K562 (cell line): Measurements from ENCODE around the gene SCYL3. TPM values are rescaled to one million over a fixed set of nuclear protein-coding genes. Genes with fewer than 3 reads are reported as not detected.

Source experiments
- BCL6 ChIP-seq: fragments of 250-450 bp; sonication (Bioruptor Pico); IDR thresholded peaks from 2 replicates; pipeline ENCODE4 v1.4.0; 2020
- BHLHE40 ChIP-seq: IDR thresholded peaks from 2 replicates; pipeline ENCODE4 v1.6.1; 2011; ENCODE audit warnings: low read length, improper control_type of control experiment
- CREB1 ChIP-seq, 2 experiments: sonication (generic) in 1 of 2; formaldehyde crosslinking in 1 of 2; IDR thresholded peaks; 2 replicates each; pipeline versions ENCODE4 v1.6.1 to v1.8.0; 2012 to 2022; ENCODE audit warnings: inconsistent platforms in 1 of 2, mild to moderate bottlenecking in 1 of 2, missing genetic modification reagents in 1 of 2, moderate library complexity in 1 of 2
- FOSL1 ChIP-seq: fragments of 200-800 bp; sonication (Bioruptor generic); conservative IDR thresholded peaks from 2 replicates; pipeline ENCODE4 v1.6.1; 2016; ENCODE audit warnings: missing genetic modification characterization, missing compliant biosample characterization
- HLTF ChIP-seq: fragments of 450-650 bp; IDR thresholded peaks from 2 replicates; pipeline ENCODE4 v1.6.1; 2016
- JUNB ChIP-seq: fragments of 450-650 bp; formaldehyde crosslinking; conservative IDR thresholded peaks from 2 replicates; pipeline ENCODE4 v1.4.0; 2020; ENCODE audit warnings: mild to moderate bottlenecking
- KDM2B ChIP-seq: fragments of 250-450 bp; sonication (Bioruptor Pico); IDR thresholded peaks from 2 replicates; pipeline ENCODE4 v1.8.0; 2021; ENCODE audit warnings: mild to moderate bottlenecking, moderate library complexity
- MEF2A ChIP-seq: IDR thresholded peaks from 2 replicates; pipeline ENCODE4 v1.6.1; 2011; ENCODE audit warnings: low read depth, mild to moderate bottlenecking, low read length, moderate library complexity; ENCODE audit not compliant: control insufficient read depth
- NFATC3 ChIP-seq: fragments of 450-650 bp; IDR thresholded peaks from 2 replicates; pipeline ENCODE4 v1.6.1; 2017; ENCODE audit warnings: mild to moderate bottlenecking
- PCBP1 ChIP-seq: fragments of 200-400 bp; formaldehyde crosslinking; IDR thresholded peaks from 2 replicates; pipeline ENCODE4 v1.6.1; 2018; ENCODE audit warnings: mild to moderate bottlenecking, low read depth, low read length; ENCODE audit not compliant: poor library complexity, severe bottlenecking
- RBFOX2 ChIP-seq: fragments of 200-400 bp; formaldehyde crosslinking; IDR thresholded peaks from 2 replicates; pipeline ENCODE4 v1.6.1; 2017; ENCODE audit warnings: low read depth, mild to moderate bottlenecking, low read length, moderate library complexity
- RBM22 ChIP-seq: fragments of 200-400 bp; formaldehyde crosslinking; IDR thresholded peaks from 2 replicates; pipeline ENCODE4 v1.6.1; 2018; ENCODE audit warnings: low read length, low read depth; ENCODE audit not compliant: poor library complexity, severe bottlenecking
- SREBF1 ChIP-seq: fragments of 150-350 bp; IDR thresholded peaks from 2 replicates; pipeline ENCODE4 v1.6.1; 2014; ENCODE audit warnings: antibody characterized with exemption, low read depth, low read length, borderline replicate concordance
- TCF7 ChIP-seq: sonication (generic); IDR thresholded peaks from 2 replicates; pipeline ENCODE4 v1.6.1; 2016; ENCODE audit warnings: antibody characterized with exemption, borderline replicate concordance
- TGIF2 ChIP-seq: sonication (generic); formaldehyde crosslinking; IDR thresholded peaks from 2 replicates; pipeline ENCODE4 v1.8.1; 2022; ENCODE audit warnings: mild to moderate bottlenecking, missing genetic modification reagents, moderate library complexity
- XRCC5 ChIP-seq: fragments of 200-400 bp; formaldehyde crosslinking; IDR thresholded peaks from 2 replicates; pipeline ENCODE4 v1.6.1; 2017; ENCODE audit warnings: low read depth, mild to moderate bottlenecking, low read length
- YBX1 ChIP-seq: fragments of 450-650 bp; IDR thresholded peaks from 2 replicates; pipeline ENCODE4 v1.7.1; 2016; ENCODE audit warnings: mild to moderate bottlenecking
- ZFX ChIP-seq: sonication (generic); formaldehyde crosslinking; IDR thresholded peaks from 2 replicates; pipeline ENCODE4 v1.8.0; 2022; ENCODE audit warnings: mild to moderate bottlenecking, missing genetic modification reagents, moderate library complexity
- ZNF79 ChIP-seq: fragments of 250-450 bp; sonication (Bioruptor Pico); IDR thresholded peaks from 2 replicates; pipeline ENCODE4 v1.4.0; 2020; ENCODE audit warnings: low read depth, mild to moderate bottlenecking, moderate library complexity
- polyA plus RNA-seq, 8 experiments: library from polyadenylated mRNA; depleted of rRNA in 4 of 8; stranded (reverse) in 5 of 8; unstranded in 3 of 8; fragments of >200 nt; fragmentation: Nextera tagmentation in 2 of 8; fragmentation: Illumina TruSeq in 1 of 8; extraction: Ambion mirVana in 2 of 8; extraction: Trizol in 1 of 8; gene quantifications; 2 replicates each; pipeline versions ENCODE4 v1.2.1 to v1.2.3, GENCODE V29; 2011 to 2014; ENCODE audit warnings: inconsistent platforms in 1 of 8, missing spikeins in 1 of 8
- total RNA-seq, 7 experiments: library from RNA; depleted of rRNA in 6 of 7; stranded (reverse); fragments of >200 nt in 6 of 7; fragmentation: Illumina TruSeq in 2 of 7; extraction: Trizol in 2 of 7; gene quantifications; 2 replicates each; pipeline versions ENCODE4 v1.2.1 to v1.2.3, GENCODE V29; 2011 to 2021; ENCODE audit warnings: low replicate concordance in 1 of 7
- TF ChIP-seq, protein P1 (sequence below): sonication (generic); formaldehyde crosslinking; IDR thresholded peaks from 2 replicates; pipeline ENCODE4 v1.8.1; 2022; ENCODE audit warnings: missing genetic modification reagents
- TF ChIP-seq, protein P2 (sequence below): sonication (generic); formaldehyde crosslinking; IDR thresholded peaks from 2 replicates; pipeline ENCODE4 v1.8.1; 2023; ENCODE audit warnings: mild to moderate bottlenecking, missing genetic modification reagents
- TF ChIP-seq, protein P3 (sequence below), 2 experiments: IDR thresholded peaks; 2 replicates each; pipeline ENCODE4 v1.6.1; 2011; ENCODE audit warnings: borderline replicate concordance in 1 of 2, control low read depth in 1 of 2, low read depth in 1 of 2, low read length in 1 of 2, mild to moderate bottlenecking in 1 of 2, mixed read lengths in 1 of 2, moderate library complexity in 1 of 2; ENCODE audit not compliant: insufficient read depth in 1 of 2, insufficient read length in 1 of 2, poor library complexity in 1 of 2, severe bottlenecking in 1 of 2; ENCODE audit errors: extremely low read depth in 1 of 2
- TF ChIP-seq, protein P4 (sequence below): fragments of 250-450 bp; sonication (Bioruptor Pico); IDR thresholded peaks from 2 replicates; pipeline ENCODE4 v1.5.0; 2020; ENCODE audit warnings: mild to moderate bottlenecking

Gene SCYL3
- total and polyA plus RNA-seq, 9 of the 15 experiments (the other 6 are each of a cell fraction or from before 2014, with no cell fraction given): 3.6 to 11.4 (median 7.1) TPM

DNA sequence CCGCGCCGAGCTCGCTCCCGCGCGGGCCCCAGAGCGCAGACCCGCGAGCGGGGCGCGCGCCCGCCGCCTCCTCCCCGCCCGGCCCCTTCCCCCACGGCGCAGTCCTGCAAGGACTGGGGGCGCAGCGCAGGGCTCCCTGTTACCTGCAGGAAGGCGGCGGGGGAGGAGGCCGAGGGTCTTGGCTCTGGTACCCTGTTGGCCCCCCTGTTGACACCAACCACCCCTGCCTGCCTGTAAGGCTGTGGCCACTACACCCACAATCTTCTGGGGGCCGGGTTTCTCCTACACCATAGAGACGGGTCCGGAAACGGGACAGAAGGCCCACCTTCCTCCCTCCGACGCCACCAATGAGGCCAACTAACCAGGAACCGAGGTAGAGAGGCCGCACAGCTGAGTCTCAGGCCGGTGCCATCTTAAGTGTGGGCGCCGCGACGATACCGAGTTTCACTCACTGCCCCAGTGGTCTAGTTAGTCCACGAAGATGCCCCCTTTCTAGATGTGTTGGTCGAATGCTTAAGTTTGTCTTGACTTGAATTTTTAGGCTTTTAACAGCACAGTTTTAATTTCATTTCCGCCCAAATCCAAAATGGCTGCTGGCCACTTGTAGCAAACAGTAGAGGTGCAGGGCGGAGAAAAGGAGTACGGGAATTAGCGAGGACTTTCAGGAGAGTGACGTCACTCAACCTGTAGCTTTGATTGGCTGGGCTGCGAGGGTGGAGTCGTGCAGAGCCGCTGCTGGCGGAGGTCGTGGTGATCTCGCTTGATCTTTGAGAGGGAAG lies at the start of gene SCYL3 (continued):
- TF ChIP-seq MEF2A: no peak
- peak; percentile 69; the same call in 1 of the 2 replicates for TF ChIP-seq XRCC5
- TF ChIP-seq, protein P1, sequence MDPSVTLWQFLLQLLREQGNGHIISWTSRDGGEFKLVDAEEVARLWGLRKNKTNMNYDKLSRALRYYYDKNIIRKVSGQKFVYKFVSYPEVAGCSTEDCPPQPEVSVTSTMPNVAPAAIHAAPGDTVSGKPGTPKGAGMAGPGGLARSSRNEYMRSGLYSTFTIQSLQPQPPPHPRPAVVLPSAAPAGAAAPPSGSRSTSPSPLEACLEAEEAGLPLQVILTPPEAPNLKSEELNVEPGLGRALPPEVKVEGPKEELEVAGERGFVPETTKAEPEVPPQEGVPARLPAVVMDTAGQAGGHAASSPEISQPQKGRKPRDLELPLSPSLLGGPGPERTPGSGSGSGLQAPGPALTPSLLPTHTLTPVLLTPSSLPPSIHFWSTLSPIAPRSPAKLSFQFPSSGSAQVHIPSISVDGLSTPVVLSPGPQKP (CRISPR knock-in tag): no peak
- TF ChIP-seq BCL6 (CRISPR knock-in tag): peak; percentile 88; the same call in 1 of the 2 replicates
- peak; percentile 89 for TF ChIP-seq RBFOX2
- TF ChIP-seq, protein P2, sequence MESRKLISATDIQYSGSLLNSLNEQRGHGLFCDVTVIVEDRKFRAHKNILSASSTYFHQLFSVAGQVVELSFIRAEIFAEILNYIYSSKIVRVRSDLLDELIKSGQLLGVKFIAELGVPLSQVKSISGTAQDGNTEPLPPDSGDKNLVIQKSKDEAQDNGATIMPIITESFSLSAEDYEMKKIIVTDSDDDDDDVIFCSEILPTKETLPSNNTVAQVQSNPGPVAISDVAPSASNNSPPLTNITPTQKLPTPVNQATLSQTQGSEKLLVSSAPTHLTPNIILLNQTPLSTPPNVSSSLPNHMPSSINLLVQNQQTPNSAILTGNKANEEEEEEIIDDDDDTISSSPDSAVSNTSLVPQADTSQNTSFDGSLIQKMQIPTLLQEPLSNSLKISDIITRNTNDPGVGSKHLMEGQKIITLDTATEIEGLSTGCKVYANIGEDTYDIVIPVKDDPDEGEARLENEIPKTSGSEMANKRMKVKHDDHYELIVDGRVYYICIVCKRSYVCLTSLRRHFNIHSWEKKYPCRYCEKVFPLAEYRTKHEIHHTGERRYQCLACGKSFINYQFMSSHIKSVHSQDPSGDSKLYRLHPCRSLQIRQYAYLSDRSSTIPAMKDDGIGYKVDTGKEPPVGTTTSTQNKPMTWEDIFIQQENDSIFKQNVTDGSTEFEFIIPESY: peak; percentile 62
- TF ChIP-seq ZNF79 (CRISPR knock-in tag): peak; percentile 54; the same call in 1 of the 2 replicates
- TF ChIP-seq RBM22: peak; percentile 3
- peak; percentile 76 for TF ChIP-seq CREB1 (IDR thresholded peaks at IDR 0.05)
- TF ChIP-seq CREB1 (CRISPR knock-in tag; IDR thresholded peaks at IDR 0.05): peak; percentile 87
- TF ChIP-seq PCBP1: no peak
- no peak for TF ChIP-seq KDM2B (CRISPR knock-in tag)
- no peak for TF ChIP-seq NFATC3
- TF ChIP-seq HLTF: no peak
- peak; percentile 73 for TF ChIP-seq FOSL1 (tag)
- peak; percentile 83 for TF ChIP-seq JUNB
- TF ChIP-seq, protein P3, sequence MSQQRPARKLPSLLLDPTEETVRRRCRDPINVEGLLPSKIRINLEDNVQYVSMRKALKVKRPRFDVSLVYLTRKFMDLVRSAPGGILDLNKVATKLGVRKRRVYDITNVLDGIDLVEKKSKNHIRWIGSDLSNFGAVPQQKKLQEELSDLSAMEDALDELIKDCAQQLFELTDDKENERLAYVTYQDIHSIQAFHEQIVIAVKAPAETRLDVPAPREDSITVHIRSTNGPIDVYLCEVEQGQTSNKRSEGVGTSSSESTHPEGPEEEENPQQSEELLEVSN (IDR thresholded peaks at IDR 0.05; ENCODE audit: borderline replicate concordance in 1 of 2, extremely low read depth in 1 of 2, insufficient read depth in 1 of 2, insufficient read length in 1 of 2, low read depth in 1 of 2, low read length in 1 of 2, poor library complexity in 1 of 2, severe bottlenecking in 1 of 2): peak in 1 of 2 experiments; percentile 83
- no peak for TF ChIP-seq TGIF2 (CRISPR knock-in tag)
- TF ChIP-seq ZFX (CRISPR knock-in tag): peak; percentile 99
- TF ChIP-seq, protein P4, sequence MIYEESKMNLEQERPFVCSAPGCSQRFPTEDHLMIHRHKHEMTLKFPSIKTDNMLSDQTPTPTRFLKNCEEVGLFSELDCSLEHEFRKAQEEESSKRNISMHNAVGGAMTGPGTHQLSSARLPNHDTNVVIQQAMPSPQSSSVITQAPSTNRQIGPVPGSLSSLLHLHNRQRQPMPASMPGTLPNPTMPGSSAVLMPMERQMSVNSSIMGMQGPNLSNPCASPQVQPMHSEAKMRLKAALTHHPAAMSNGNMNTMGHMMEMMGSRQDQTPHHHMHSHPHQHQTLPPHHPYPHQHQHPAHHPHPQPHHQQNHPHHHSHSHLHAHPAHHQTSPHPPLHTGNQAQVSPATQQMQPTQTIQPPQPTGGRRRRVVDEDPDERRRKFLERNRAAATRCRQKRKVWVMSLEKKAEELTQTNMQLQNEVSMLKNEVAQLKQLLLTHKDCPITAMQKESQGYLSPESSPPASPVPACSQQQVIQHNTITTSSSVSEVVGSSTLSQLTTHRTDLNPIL (CRISPR knock-in tag): 0 out of 2 replicates have a peak, but pooled peaks have one; percentile 12
- no peak for TF ChIP-seq TCF7
- TF ChIP-seq BHLHE40: peak; percentile 38
- no peak for TF ChIP-seq SREBF1
- no peak for TF ChIP-seq YBX1
